Gastroesophageal sphincter (tissue), 4 donors: ENCODE measurements around the gene OXER1. TPM values are rescaled to one million over a fixed set of nuclear protein-coding genes. Genes with fewer than 3 reads are reported as not detected.
"Not testable (repeated sequence)": the region's sequence is repeated elsewhere in the genome, so short reads cannot be mapped to it uniquely, and the experiment has no call there.

Experiments
- ATAC-seq: fragments of 150-250 bp; one replicate; pipeline ENCODE4 v1.9.1; 2016; ENCODE audit warnings: mild to moderate bottlenecking, moderate library complexity
- H3K27ac ChIP-seq, 4 donors: fragments of 200-600 bp; sonication (generic) in 3 of 4; 1 replicate in 3 of 4; 2 replicates in 1 of 4; pipeline ENCODE4 v1.5.1; 2016 to 2019
- H3K27me3 ChIP-seq: fragments of 200-600 bp; sonication (generic); one replicate; pipeline ENCODE4 v1.5.1; 2019
- H3K36me3 ChIP-seq, 2 donors: fragments of 200-600 bp; sonication (generic); one replicate each; pipeline ENCODE4 v1.5.1; 2019; ENCODE audit warnings: control low read depth in 1 of 2
- H3K4me1 ChIP-seq, 3 donors: fragments of 200-600 bp; sonication (generic); 1 replicate in 2 of 3; 2 replicates in 1 of 3; pipeline ENCODE4 v1.5.1; 2016 to 2019; ENCODE audit warnings: control low read depth in 2 of 3
- H3K4me3 ChIP-seq, 2 donors: fragments of 200-600 bp; sonication (generic); one replicate each; pipeline ENCODE4 v1.5.1; 2019; ENCODE audit warnings: mild to moderate bottlenecking in 1 of 2, moderate library complexity in 1 of 2
- H3K9me3 ChIP-seq, 3 donors: fragments of 200-600 bp; sonication (generic); one replicate each; pipeline ENCODE4 v1.5.1; 2017 to 2019; ENCODE audit warnings: control low read depth in 2 of 3
- CTCF ChIP-seq, 4 experiments: fragments of 200-600 bp in 2 of 4; fragments of 450-650 bp in 2 of 4; sonication (generic) in 1 of 4; IDR thresholded peaks; one replicate each; pipeline ENCODE4 v1.5.1; 2017 to 2019; ENCODE audit warnings: antibody characterized with exemption in 4 of 4, mild to moderate bottlenecking in 2 of 4, moderate library complexity in 2 of 4
- EP300 ChIP-seq: sonication (generic); formaldehyde crosslinking; IDR thresholded peaks from one replicate; pipeline ENCODE4 v1.6.1; 2017; ENCODE audit warnings: antibody characterized with exemption, mild to moderate bottlenecking
- POLR2A ChIP-seq, 2 donors: fragments of 450-650 bp; IDR thresholded peaks; one replicate each; pipeline ENCODE4 v1.6.1; 2017; ENCODE audit warnings: antibody characterized with exemption in 2 of 2, mild to moderate bottlenecking in 2 of 2, moderate library complexity in 1 of 2
- POLR2AphosphoS5 ChIP-seq: sonication (generic); formaldehyde crosslinking; IDR thresholded peaks from one replicate; pipeline ENCODE4 v1.6.1; 2017; ENCODE audit warnings: antibody characterized with exemption
- WGBS, 2 donors: methylation state at CpG; one replicate each; pipeline ENCODE4 v1.1.5; 2018; ENCODE audit warnings: low coverage in 1 of 2; 5-methylcytosine and 5-hydroxymethylcytosine counted together
- total RNA-seq, 4 donors: library from RNA; depleted of rRNA; stranded (reverse); fragments of >200 nt; gene quantifications; one replicate each; pipeline ENCODE4 v1.1.0, GENCODE V29; 2016

The OXER1 gene
- total RNA-seq, 4 donors from 2014 or later, result 0.37 to 2.3 (median 1.2) TPM

- TF ChIP-seq POLR2A (IDR thresholded peaks at IDR 0.05), result no peak
- no peak for TF ChIP-seq CTCF (IDR thresholded peaks at IDR 0.05)
- TF ChIP-seq EP300, result no peak
- no peak for TF ChIP-seq POLR2AphosphoS5
- H3K27ac ChIP-seq, result no peak overlapping the region
- peaks cover 0 to 75% of the 10 kb centered on the region in 2 donors for H3K36me3 ChIP-seq
- H3K27me3 ChIP-seq, result no peaks in the 10 kb centered on the region
- no peak for ATAC-seq
- H3K4me1 ChIP-seq, result no peaks in the 10 kb centered on the region
- H3K9me3 ChIP-seq, result peaks cover 0 to 10% (median 0%) of the 10 kb centered on the region in 3 donors
- H3K4me3 ChIP-seq, result no peak overlapping the region
These were observed 27.2 kb downstream of the OXER1 start for GRCh38 chr2:42736598-42737322.

- TF ChIP-seq POLR2A (IDR thresholded peaks at IDR 0.05) (no peak), POLR2AphosphoS5 (no peak), CTCF (IDR thresholded peaks at IDR 0.05) (no peak), EP300 (no peak)
- Histone ChIP-seq H3K4me1 (no peaks in the 10 kb centered on the region), H3K27me3 (no peaks in the 10 kb centered on the region), H3K36me3 (peaks cover 0 to 60% of the 10 kb centered on the region in 2 donors), H3K27ac (no peak overlapping the region), H3K4me3 (no peak overlapping the region), H3K9me3 (peaks cover 0 to 10% (median 0%) of the 10 kb centered on the region in 3 donors)
- 85 to 100% methylated on average over 1 of the region's 1 CpG for WGBS, 2 donors
- no peak for ATAC-seq
These were observed 30.1 kb downstream of the OXER1 start for GRCh38 chr2:42733852-42734251.

- not testable (repeated sequence) for H3K4me3 ChIP-seq, ATAC-seq, H3K9me3 ChIP-seq, H3K27ac ChIP-seq, H3K4me1 ChIP-seq, H3K27me3 ChIP-seq
- H3K36me3 ChIP-seq, result peaks cover 0 to 41% of the 10 kb centered on the region in 2 donors
- WGBS, 2 donors, result 86 to 88% methylated on average over 4 of the region's 4 CpGs
These were observed 32.6 kb downstream of the OXER1 start for GRCh38 chr2:42731316-42731715.

GRCh38 chr2:42726680-42727079 is 37.3 kb downstream of the OXER1 start:
- TF ChIP-seq POLR2A (IDR thresholded peaks at IDR 0.05), result no peak
- TF ChIP-seq POLR2AphosphoS5, result no peak
- TF ChIP-seq EP300, result no peak
- TF ChIP-seq CTCF (IDR thresholded peaks at IDR 0.05), result no peak
- Histone ChIP-seq H3K36me3 (peaks cover 0 to 16% of the 10 kb centered on the region in 2 donors), H3K9me3 (no peaks in the 10 kb centered on the region), H3K4me1 (peaks cover 0 to 16% (median 0%) of the 10 kb centered on the region in 3 donors), H3K4me3 (no peak overlapping the region), H3K27ac (no peak overlapping the region), H3K27me3 (no peaks in the 10 kb centered on the region)
- 83 to 100% methylated on average over 1 to 2 of the region's 2 CpGs for WGBS, 2 donors
- no peak for ATAC-seq

GRCh38 chr2:42725657-42726056 is 38.3 kb downstream of the OXER1 start:
- no peak for ATAC-seq
- H3K4me1 ChIP-seq, result peaks cover 0 to 16% (median 0%) of the 10 kb centered on the region in 3 donors
- no peaks in the 10 kb centered on the region for H3K9me3 ChIP-seq
- 83 to 100% methylated on average over 1 of the region's 4 CpGs for WGBS, 2 donors
- peaks cover 0 to 16% of the 10 kb centered on the region in 2 donors for H3K36me3 ChIP-seq
- no peak overlapping the region for H3K27ac ChIP-seq
- no peak for TF ChIP-seq CTCF (IDR thresholded peaks at IDR 0.05)
- no peak for TF ChIP-seq POLR2A (IDR thresholded peaks at IDR 0.05)
- TF ChIP-seq POLR2AphosphoS5, result no peak
- H3K4me3 ChIP-seq, result no peak overlapping the region
- H3K27me3 ChIP-seq, result no peaks in the 10 kb centered on the region
